WTC11 (cell line): ENCODE data around the gene HERC2. TPM values are rescaled to one million over a fixed set of nuclear protein-coding genes. Genes with fewer than 3 reads are reported as not detected.

Experiments
- ATAC-seq: fragments of 200-7000 bp; cut with Tn5 transposase; 2 replicates; pipeline ENCODE4 v1.10.0; 2021; ENCODE audit warnings: mild to moderate bottlenecking, moderate library complexity
- CTCF ChIA-PET: fragments of 300-600 bp; sonication (Branson Sonifier 250); formaldehyde crosslinking; loops from one replicate; lab custom pipeline; 2021; ENCODE audit warnings: antibody characterized with exemption; lab: Charles Lee
- POLR2A ChIA-PET: fragments of 350-600 bp; sonication (Branson Sonifier 250); formaldehyde crosslinking; loops from one replicate; lab custom pipeline; 2021; ENCODE audit warnings: antibody characterized with exemption; lab: Charles Lee
- DNase-seq: peaks from one replicate; pipeline ENCODE4 v3.0.0; 2021; ENCODE audit warnings: low spot score
- H3K27ac Mint-ChIP-seq: 2 replicates; pipeline ENCODE4 v1.8.0; 2021; ENCODE audit warnings: mixed read lengths
- H3K27me3 Mint-ChIP-seq: 2 replicates; pipeline ENCODE4 v1.8.0; 2021; ENCODE audit warnings: low read depth, mild to moderate bottlenecking, moderate library complexity, mixed read lengths
- H3K36me3 Mint-ChIP-seq: 2 replicates; pipeline ENCODE4 v1.8.0; 2021; ENCODE audit warnings: mixed read lengths
- H3K4me1 Mint-ChIP-seq: 2 replicates; pipeline ENCODE4 v1.8.0; 2022; ENCODE audit warnings: mixed read lengths
- H3K4me3 Mint-ChIP-seq: 2 replicates; pipeline ENCODE4 v1.8.0; 2021; ENCODE audit warnings: mild to moderate bottlenecking, moderate library complexity, mixed read lengths
- H3K9me3 Mint-ChIP-seq: 2 replicates; pipeline ENCODE4 v1.8.0; 2021; ENCODE audit warnings: mixed read lengths
- ELF4 ChIP-seq: sonication (generic); formaldehyde crosslinking; IDR thresholded peaks from 2 replicates; pipeline ENCODE4 v1.8.1; 2022; ENCODE audit warnings: low read depth, mild to moderate bottlenecking, moderate library complexity, missing genetic modification reagents
- ESRRA ChIP-seq: sonication (generic); formaldehyde crosslinking; IDR thresholded peaks from 2 replicates; pipeline ENCODE4 v1.8.1; 2022; ENCODE audit warnings: mild to moderate bottlenecking, missing genetic modification reagents, borderline replicate concordance
- FOXJ3 ChIP-seq: sonication (generic); formaldehyde crosslinking; IDR thresholded peaks from 2 replicates; pipeline ENCODE4 v1.9.0; 2021; ENCODE audit warnings: missing genetic modification reagents, mild to moderate bottlenecking, borderline replicate concordance
- NFATC4 ChIP-seq: fragments of 250-450 bp; sonication (Bioruptor Pico); IDR thresholded peaks from 2 replicates; pipeline ENCODE4 v1.9.0; 2021; ENCODE audit warnings: mild to moderate bottlenecking
- NFYB ChIP-seq: sonication (generic); formaldehyde crosslinking; conservative IDR thresholded peaks from 2 replicates; pipeline ENCODE4 v1.8.0; 2022; ENCODE audit warnings: low read depth, missing genetic modification reagents
- NR3C1 ChIP-seq: sonication (generic); formaldehyde crosslinking; conservative IDR thresholded peaks from 2 replicates; pipeline ENCODE4 v1.8.1; 2023; ENCODE audit warnings: low read depth, mild to moderate bottlenecking, missing genetic modification reagents
- OVOL2 ChIP-seq: fragments of 250-450 bp; sonication (Bioruptor Pico); IDR thresholded peaks from 2 replicates; pipeline ENCODE4 v1.9.0; 2021; ENCODE audit warnings: mild to moderate bottlenecking, borderline replicate concordance
- SOX15 ChIP-seq: fragments of 250-450 bp; sonication (Bioruptor Pico); IDR thresholded peaks from 2 replicates; pipeline ENCODE4 v1.9.0; 2021; ENCODE audit warnings: mild to moderate bottlenecking
- SP1 ChIP-seq: sonication (generic); formaldehyde crosslinking; conservative IDR thresholded peaks from 2 replicates; pipeline ENCODE4 v1.8.1; 2022; ENCODE audit warnings: missing genetic modification reagents
- ZNF232 ChIP-seq: sonication (generic); formaldehyde crosslinking; IDR thresholded peaks from 2 replicates; pipeline ENCODE4 v1.8.0; 2022; ENCODE audit warnings: mild to moderate bottlenecking, missing genetic modification reagents
- ZNF263 ChIP-seq: sonication (generic); formaldehyde crosslinking; IDR thresholded peaks from 2 replicates; pipeline ENCODE4 v1.8.1; 2022; ENCODE audit warnings: low read depth, mild to moderate bottlenecking, moderate library complexity, missing genetic modification reagents
- ZNF416 ChIP-seq: fragments of 250-450 bp; sonication (Bioruptor Pico); IDR thresholded peaks from 2 replicates; pipeline ENCODE4 v1.9.0; 2021; ENCODE audit warnings: mild to moderate bottlenecking, inconsistent platforms
- total RNA-seq: library from RNA; stranded (reverse); gene quantifications from 3 replicates; pipeline ENCODE4 v1.2.3, GENCODE V29; 2021
- TF ChIP-seq, protein P1 (sequence below): sonication (generic); formaldehyde crosslinking; IDR thresholded peaks from 2 replicates; pipeline ENCODE4 v1.8.0; 2022; ENCODE audit warnings: missing genetic modification reagents
- TF ChIP-seq, protein P2 (sequence below): fragments of 250-450 bp; sonication (Bioruptor Pico); IDR thresholded peaks from 2 replicates; pipeline ENCODE4 v1.8.0; 2021; ENCODE audit warnings: mild to moderate bottlenecking
- TF ChIP-seq, protein P3 (sequence below): sonication (generic); formaldehyde crosslinking; IDR thresholded peaks from 2 replicates; pipeline ENCODE4 v1.8.1; 2023; ENCODE audit warnings: mild to moderate bottlenecking, missing genetic modification reagents, moderate library complexity
- TF ChIP-seq, protein P4 (sequence below): sonication (generic); formaldehyde crosslinking; IDR thresholded peaks from 2 replicates; pipeline ENCODE4 v1.8.0; 2023; ENCODE audit warnings: missing genetic modification reagents
- TF ChIP-seq, protein P5 (sequence below): sonication (generic); formaldehyde crosslinking; IDR thresholded peaks from 2 replicates; pipeline ENCODE4 v1.8.0; 2022; ENCODE audit warnings: mild to moderate bottlenecking, missing genetic modification reagents
- TF ChIP-seq, protein P6 (sequence below): sonication (generic); formaldehyde crosslinking; IDR thresholded peaks from 2 replicates; pipeline ENCODE4 v1.8.1; 2022; ENCODE audit warnings: mild to moderate bottlenecking, moderate library complexity, missing genetic modification reagents
- TF ChIP-seq, protein P7 (sequence below): sonication (generic); formaldehyde crosslinking; IDR thresholded peaks from 2 replicates; pipeline ENCODE4 v1.8.1; 2023; ENCODE audit warnings: mild to moderate bottlenecking, missing genetic modification reagents
- TF ChIP-seq, protein P8 (sequence below): fragments of 200-600 bp; IDR thresholded peaks from 2 replicates; pipeline ENCODE4 v1.8.0; 2022; ENCODE audit warnings: antibody characterized with exemption

HERC2 gene
- total RNA-seq, 1 experiment from 2014 or later: 81.5 TPM

DNA sequence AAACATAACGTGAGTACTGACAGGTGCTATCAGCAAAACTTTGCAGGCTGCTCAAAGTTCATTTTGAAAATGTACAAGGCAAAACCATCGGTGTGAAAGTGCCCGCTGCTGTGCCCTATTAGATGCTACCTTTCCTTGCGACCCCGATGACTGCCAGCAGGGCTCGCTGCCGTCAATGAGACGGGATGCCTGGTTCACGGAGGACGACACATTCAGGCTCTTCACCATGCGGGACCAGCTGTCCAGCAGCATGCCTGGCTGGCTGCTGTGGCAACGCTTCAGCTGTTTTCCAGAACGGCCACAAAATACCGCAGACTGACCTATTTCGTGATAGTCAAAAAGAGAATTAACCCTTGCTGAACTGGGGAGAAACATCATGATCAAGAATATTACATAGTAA, 130.1 kb downstream of the HERC2 start (continued):
- TF ChIP-seq, protein P1, sequence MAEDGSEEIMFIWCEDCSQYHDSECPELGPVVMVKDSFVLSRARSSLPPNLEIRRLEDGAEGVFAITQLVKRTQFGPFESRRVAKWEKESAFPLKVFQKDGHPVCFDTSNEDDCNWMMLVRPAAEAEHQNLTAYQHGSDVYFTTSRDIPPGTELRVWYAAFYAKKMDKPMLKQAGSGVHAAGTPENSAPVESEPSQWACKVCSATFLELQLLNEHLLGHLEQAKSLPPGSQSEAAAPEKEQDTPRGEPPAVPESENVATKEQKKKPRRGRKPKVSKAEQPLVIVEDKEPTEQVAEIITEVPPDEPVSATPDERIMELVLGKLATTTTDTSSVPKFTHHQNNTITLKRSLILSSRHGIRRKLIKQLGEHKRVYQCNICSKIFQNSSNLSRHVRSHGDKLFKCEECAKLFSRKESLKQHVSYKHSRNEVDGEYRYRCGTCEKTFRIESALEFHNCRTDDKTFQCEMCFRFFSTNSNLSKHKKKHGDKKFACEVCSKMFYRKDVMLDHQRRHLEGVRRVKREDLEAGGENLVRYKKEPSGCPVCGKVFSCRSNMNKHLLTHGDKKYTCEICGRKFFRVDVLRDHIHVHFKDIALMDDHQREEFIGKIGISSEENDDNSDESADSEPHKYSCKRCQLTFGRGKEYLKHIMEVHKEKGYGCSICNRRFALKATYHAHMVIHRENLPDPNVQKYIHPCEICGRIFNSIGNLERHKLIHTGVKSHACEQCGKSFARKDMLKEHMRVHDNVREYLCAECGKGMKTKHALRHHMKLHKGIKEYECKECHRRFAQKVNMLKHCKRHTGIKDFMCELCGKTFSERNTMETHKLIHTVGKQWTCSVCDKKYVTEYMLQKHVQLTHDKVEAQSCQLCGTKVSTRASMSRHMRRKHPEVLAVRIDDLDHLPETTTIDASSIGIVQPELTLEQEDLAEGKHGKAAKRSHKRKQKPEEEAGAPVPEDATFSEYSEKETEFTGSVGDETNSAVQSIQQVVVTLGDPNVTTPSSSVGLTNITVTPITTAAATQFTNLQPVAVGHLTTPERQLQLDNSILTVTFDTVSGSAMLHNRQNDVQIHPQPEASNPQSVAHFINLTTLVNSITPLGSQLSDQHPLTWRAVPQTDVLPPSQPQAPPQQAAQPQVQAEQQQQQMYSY (CRISPR knock-in tag): no peak
- TF ChIP-seq ZNF416 (CRISPR knock-in tag) (no peak), SP1 (CRISPR knock-in tag) (no peak), NR3C1 (no peak), SOX15 (CRISPR knock-in tag) (no peak), NFYB (CRISPR knock-in tag) (no peak), ZNF232 (no peak), FOXJ3 (CRISPR knock-in tag) (no peak)
- TF ChIP-seq, protein P2, sequence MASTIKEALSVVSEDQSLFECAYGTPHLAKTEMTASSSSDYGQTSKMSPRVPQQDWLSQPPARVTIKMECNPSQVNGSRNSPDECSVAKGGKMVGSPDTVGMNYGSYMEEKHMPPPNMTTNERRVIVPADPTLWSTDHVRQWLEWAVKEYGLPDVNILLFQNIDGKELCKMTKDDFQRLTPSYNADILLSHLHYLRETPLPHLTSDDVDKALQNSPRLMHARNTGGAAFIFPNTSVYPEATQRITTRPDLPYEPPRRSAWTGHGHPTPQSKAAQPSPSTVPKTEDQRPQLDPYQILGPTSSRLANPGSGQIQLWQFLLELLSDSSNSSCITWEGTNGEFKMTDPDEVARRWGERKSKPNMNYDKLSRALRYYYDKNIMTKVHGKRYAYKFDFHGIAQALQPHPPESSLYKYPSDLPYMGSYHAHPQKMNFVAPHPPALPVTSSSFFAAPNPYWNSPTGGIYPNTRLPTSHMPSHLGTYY: no peak
- TF ChIP-seq, protein P3, sequence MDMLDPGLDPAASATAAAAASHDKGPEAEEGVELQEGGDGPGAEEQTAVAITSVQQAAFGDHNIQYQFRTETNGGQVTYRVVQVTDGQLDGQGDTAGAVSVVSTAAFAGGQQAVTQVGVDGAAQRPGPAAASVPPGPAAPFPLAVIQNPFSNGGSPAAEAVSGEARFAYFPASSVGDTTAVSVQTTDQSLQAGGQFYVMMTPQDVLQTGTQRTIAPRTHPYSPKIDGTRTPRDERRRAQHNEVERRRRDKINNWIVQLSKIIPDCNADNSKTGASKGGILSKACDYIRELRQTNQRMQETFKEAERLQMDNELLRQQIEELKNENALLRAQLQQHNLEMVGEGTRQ (CRISPR knock-in tag): no peak
- TF ChIP-seq, protein P4, sequence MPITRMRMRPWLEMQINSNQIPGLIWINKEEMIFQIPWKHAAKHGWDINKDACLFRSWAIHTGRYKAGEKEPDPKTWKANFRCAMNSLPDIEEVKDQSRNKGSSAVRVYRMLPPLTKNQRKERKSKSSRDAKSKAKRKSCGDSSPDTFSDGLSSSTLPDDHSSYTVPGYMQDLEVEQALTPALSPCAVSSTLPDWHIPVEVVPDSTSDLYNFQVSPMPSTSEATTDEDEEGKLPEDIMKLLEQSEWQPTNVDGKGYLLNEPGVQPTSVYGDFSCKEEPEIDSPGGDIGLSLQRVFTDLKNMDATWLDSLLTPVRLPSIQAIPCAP (CRISPR knock-in tag): no peak
- TF ChIP-seq, protein P5, sequence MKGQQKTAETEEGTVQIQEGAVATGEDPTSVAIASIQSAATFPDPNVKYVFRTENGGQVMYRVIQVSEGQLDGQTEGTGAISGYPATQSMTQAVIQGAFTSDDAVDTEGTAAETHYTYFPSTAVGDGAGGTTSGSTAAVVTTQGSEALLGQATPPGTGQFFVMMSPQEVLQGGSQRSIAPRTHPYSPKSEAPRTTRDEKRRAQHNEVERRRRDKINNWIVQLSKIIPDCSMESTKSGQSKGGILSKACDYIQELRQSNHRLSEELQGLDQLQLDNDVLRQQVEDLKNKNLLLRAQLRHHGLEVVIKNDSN (CRISPR knock-in tag): no peak

DNA sequence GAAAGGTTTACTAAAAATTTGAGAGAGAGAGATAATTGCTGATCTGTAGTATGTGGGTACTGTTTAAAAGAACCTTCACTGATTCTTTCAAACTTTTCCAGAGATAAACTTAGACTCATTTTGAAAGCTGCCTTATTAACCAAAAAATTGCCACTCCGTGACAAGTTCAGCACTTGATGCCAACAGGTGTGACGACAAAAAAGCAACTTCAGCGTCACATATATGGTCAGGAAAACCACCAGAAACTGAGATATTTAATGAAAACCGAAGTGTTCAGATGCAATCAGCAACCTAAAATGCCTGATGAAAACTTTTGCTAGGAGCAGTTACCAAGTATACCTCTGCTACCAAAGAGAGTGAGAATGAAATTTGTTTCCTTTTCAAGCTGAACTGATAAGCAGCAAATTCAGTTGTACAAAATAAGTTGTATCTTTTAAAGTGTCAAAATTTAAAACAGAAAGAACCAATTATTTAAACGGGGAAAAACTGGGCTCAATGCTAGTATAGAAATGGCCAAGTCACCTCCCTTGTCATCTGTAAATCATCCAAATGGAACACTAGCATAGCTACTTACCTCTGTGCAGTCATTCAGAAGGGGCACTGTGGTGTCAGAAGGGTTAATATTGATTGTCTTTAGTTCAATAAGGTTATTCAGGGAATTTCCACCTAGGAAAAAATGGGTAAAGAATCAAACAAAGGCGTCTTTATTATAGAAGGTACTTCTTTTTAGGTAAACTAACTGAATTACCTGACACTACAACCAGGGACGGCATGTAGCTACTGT, 131.4 kb downstream of the HERC2 start:
- DNase-seq: no peak
- no peak overlapping the region for H3K4me3 Mint-ChIP-seq
- peaks cover 3% of the 10 kb centered on the region; the same call in 1 of the 2 replicates for H3K4me1 Mint-ChIP-seq
- CTCF ChIA-PET: no interaction called here
- peaks cover 50% of the 10 kb centered on the region for H3K36me3 Mint-ChIP-seq
- TF ChIP-seq ESRRA: no peak
- TF ChIP-seq, protein P2: no peak
- TF ChIP-seq, protein P4 (CRISPR knock-in tag): no peak
- TF ChIP-seq, protein P6, sequence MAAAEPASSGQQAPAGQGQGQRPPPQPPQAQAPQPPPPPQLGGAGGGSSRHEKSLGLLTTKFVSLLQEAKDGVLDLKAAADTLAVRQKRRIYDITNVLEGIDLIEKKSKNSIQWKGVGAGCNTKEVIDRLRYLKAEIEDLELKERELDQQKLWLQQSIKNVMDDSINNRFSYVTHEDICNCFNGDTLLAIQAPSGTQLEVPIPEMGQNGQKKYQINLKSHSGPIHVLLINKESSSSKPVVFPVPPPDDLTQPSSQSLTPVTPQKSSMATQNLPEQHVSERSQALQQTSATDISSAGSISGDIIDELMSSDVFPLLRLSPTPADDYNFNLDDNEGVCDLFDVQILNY (CRISPR knock-in tag): no peak
- no peak for TF ChIP-seq ZNF263
- no peak for TF ChIP-seq NFATC4
- no peak for TF ChIP-seq ELF4 (CRISPR knock-in tag)
- TF ChIP-seq, protein P7, sequence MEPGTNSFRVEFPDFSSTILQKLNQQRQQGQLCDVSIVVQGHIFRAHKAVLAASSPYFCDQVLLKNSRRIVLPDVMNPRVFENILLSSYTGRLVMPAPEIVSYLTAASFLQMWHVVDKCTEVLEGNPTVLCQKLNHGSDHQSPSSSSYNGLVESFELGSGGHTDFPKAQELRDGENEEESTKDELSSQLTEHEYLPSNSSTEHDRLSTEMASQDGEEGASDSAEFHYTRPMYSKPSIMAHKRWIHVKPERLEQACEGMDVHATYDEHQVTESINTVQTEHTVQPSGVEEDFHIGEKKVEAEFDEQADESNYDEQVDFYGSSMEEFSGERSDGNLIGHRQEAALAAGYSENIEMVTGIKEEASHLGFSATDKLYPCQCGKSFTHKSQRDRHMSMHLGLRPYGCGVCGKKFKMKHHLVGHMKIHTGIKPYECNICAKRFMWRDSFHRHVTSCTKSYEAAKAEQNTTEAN: no peak
- no peak for TF ChIP-seq OVOL2 (CRISPR knock-in tag)
- TF ChIP-seq, protein P8, sequence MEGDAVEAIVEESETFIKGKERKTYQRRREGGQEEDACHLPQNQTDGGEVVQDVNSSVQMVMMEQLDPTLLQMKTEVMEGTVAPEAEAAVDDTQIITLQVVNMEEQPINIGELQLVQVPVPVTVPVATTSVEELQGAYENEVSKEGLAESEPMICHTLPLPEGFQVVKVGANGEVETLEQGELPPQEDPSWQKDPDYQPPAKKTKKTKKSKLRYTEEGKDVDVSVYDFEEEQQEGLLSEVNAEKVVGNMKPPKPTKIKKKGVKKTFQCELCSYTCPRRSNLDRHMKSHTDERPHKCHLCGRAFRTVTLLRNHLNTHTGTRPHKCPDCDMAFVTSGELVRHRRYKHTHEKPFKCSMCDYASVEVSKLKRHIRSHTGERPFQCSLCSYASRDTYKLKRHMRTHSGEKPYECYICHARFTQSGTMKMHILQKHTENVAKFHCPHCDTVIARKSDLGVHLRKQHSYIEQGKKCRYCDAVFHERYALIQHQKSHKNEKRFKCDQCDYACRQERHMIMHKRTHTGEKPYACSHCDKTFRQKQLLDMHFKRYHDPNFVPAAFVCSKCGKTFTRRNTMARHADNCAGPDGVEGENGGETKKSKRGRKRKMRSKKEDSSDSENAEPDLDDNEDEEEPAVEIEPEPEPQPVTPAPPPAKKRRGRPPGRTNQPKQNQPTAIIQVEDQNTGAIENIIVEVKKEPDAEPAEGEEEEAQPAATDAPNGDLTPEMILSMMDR: no peak
- TF ChIP-seq, all 79 proteins: peak for 0
- no peak for ATAC-seq
- POLR2A ChIA-PET: no interaction called here
- Mint-ChIP-seq H3K27me3 (no peaks in the 10 kb centered on the region), H3K9me3 (0 out of 2 replicates have a peak, but pooled peaks cover 3% of the 10 kb centered on the region), H3K27ac (no peak overlapping the region)
